Upper lobe of right lung (tissue), 1 donor: ENCODE measurements around the gene YJU2. TPM values are rescaled to one million over a fixed set of nuclear protein-coding genes. Genes with fewer than 3 reads are reported as not detected.
A peak's percentile ranks its signal among the peaks of the same experiment; 100 is the strongest.
"Not testable (repeated sequence)": the region's sequence is repeated elsewhere in the genome, so short reads cannot be mapped to it uniquely, and the experiment has no call there.

Experiments
- ATAC-seq: fragments of 200-7000 bp; cut with Tn5 transposase; one replicate; pipeline ENCODE4 v1.9.1; 2020; ENCODE audit warnings: mild to moderate bottlenecking, moderate library complexity
- DNase-seq: peaks from one replicate; pipeline ENCODE4 v3.0.0-alpha.2; 2020
- H3K27ac ChIP-seq: fragments of 200-600 bp; one replicate; pipeline ENCODE4 v1.8.0; 2022
- H3K27me3 ChIP-seq: fragments of 200-600 bp; one replicate; pipeline ENCODE4 v1.8.0; 2022; ENCODE audit warnings: mild to moderate bottlenecking
- H3K36me3 ChIP-seq: fragments of 200-600 bp; one replicate; pipeline ENCODE4 v1.8.0; 2022
- H3K4me1 ChIP-seq: fragments of 200-600 bp; one replicate; pipeline ENCODE4 v1.8.0; 2022
- H3K4me3 ChIP-seq: fragments of 200-600 bp; one replicate; pipeline ENCODE4 v1.8.0; 2022; ENCODE audit warnings: mild to moderate bottlenecking
- H3K9me3 ChIP-seq: fragments of 200-600 bp; one replicate; pipeline ENCODE4 v1.8.0; 2022
- intact Hi-C: fragments of 100-400 bp; cut with DNase I; formaldehyde crosslinking; loops from one replicate; pipeline ENCODE4 v1.11.0; 2022
- total RNA-seq: library from RNA; stranded (reverse); fragmentation: NEBNext Ultra II Directional; extraction: Animal tissue kit (Norgen Biotek cat#: 25700); gene quantifications from one replicate; pipeline ENCODE4 v1.2.1, GENCODE V29; 2021
- TF ChIP-seq, protein P1 (sequence below): fragments of 200-600 bp; IDR thresholded peaks from one replicate; pipeline ENCODE4 v1.8.0; 2022; ENCODE audit warnings: antibody characterized with exemption
- donor health status: DM: no; HTN: yes; CAD: no; lungs with severe emphysema.

Gene YJU2
- total RNA-seq, 1 donor from 2014 or later = 18.9 TPM

GRCh38 chr19:4241824-4242430 is 5.0 kb upstream of the YJU2 start:
- peaks cover 6% of the 10 kb centered on the region for H3K4me1 ChIP-seq
- intact Hi-C loops = no loop called here
- H3K27ac ChIP-seq = no peak overlapping the region
- ATAC-seq (no peak), DNase-seq (no peak)
- peaks cover 6% of the 10 kb centered on the region for H3K27me3 ChIP-seq
- no peak overlapping the region for H3K4me3 ChIP-seq
- H3K9me3 ChIP-seq = peaks cover 7% of the 10 kb centered on the region
- TF ChIP-seq, protein P1, sequence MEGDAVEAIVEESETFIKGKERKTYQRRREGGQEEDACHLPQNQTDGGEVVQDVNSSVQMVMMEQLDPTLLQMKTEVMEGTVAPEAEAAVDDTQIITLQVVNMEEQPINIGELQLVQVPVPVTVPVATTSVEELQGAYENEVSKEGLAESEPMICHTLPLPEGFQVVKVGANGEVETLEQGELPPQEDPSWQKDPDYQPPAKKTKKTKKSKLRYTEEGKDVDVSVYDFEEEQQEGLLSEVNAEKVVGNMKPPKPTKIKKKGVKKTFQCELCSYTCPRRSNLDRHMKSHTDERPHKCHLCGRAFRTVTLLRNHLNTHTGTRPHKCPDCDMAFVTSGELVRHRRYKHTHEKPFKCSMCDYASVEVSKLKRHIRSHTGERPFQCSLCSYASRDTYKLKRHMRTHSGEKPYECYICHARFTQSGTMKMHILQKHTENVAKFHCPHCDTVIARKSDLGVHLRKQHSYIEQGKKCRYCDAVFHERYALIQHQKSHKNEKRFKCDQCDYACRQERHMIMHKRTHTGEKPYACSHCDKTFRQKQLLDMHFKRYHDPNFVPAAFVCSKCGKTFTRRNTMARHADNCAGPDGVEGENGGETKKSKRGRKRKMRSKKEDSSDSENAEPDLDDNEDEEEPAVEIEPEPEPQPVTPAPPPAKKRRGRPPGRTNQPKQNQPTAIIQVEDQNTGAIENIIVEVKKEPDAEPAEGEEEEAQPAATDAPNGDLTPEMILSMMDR = no peak
- H3K36me3 ChIP-seq = no peaks in the 10 kb centered on the region

GRCh38 chr19:4245938-4246337 is 942 bp upstream of the YJU2 start:
- H3K9me3 ChIP-seq, H3K4me3 ChIP-seq, intact Hi-C loops, H3K27me3 ChIP-seq, DNase-seq, H3K27ac ChIP-seq, ATAC-seq: not testable (repeated sequence)
- peaks cover 11% of the 10 kb centered on the region for H3K4me1 ChIP-seq
- peaks cover 24% of the 10 kb centered on the region for H3K36me3 ChIP-seq

GRCh38 chr19:4256563-4256962 is 9.7 kb downstream of the YJU2 start:
- no peak for ATAC-seq
- Histone ChIP-seq H3K27me3 (no peaks in the 10 kb centered on the region), H3K36me3 (peaks cover 92% of the 10 kb centered on the region), H3K4me1 (no peaks in the 10 kb centered on the region), H3K9me3 (no peaks in the 10 kb centered on the region), H3K27ac (no peak overlapping the region), H3K4me3 (no peak overlapping the region)
- intact Hi-C loops = no loop called here
- TF ChIP-seq, protein P1 = no peak
- DNase-seq = no peak

DNA sequence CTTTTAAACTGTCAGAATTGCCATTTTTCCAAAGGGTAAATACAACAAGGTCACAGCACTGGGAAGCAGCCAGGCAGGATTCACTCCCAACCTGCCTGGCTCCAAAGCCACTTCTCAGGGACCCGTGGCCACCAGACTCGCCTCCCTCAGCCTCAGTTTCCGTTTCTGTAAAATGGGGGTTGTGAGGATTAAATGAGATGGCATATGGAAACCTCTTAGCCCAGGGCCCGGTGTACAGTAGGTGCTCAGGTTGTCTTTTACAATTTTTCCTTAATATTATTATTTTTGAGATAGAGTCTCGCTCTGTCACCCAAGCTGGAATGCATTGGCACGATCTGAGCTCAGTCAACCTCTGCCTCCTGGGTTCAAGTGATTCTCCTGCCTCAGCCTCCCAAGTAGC is 10.1 kb downstream of the YJU2 start:
- H3K4me1 ChIP-seq = no peaks in the 10 kb centered on the region
- H3K36me3 ChIP-seq = peaks cover 92% of the 10 kb centered on the region
- H3K4me3 ChIP-seq = no peak overlapping the region
- H3K9me3 ChIP-seq = no peaks in the 10 kb centered on the region
- H3K27ac ChIP-seq = no peak overlapping the region
- ATAC-seq = no peak
- no peak for DNase-seq
- no peaks in the 10 kb centered on the region for H3K27me3 ChIP-seq
- intact Hi-C loops = no loop called here
- TF ChIP-seq, protein P1 = no peak

GRCh38 chr19:4258181-4258580 is 11.3 kb downstream of the YJU2 start:
- H3K36me3 ChIP-seq = peaks cover 92% of the 10 kb centered on the region
- ATAC-seq = no peak
- DNase-seq = no peak
- no peak overlapping the region for H3K4me3 ChIP-seq
- H3K27me3 ChIP-seq = no peaks in the 10 kb centered on the region
- no peaks in the 10 kb centered on the region for H3K4me1 ChIP-seq
- TF ChIP-seq, protein P1 = no peak
- no peak overlapping the region for H3K27ac ChIP-seq
- intact Hi-C loops = no loop called here
- H3K9me3 ChIP-seq = no peaks in the 10 kb centered on the region

GRCh38 chr19:4260613-4261191 is 13.8 kb downstream of the YJU2 start:
- H3K9me3 ChIP-seq = no peaks in the 10 kb centered on the region
- no peaks in the 10 kb centered on the region for H3K27me3 ChIP-seq
- intact Hi-C loops = no loop called here
- no peak overlapping the region for H3K4me3 ChIP-seq
- peaks cover 88% of the 10 kb centered on the region for H3K36me3 ChIP-seq
- ATAC-seq (peak; percentile 66), DNase-seq (no peak)
- H3K27ac ChIP-seq = no peak overlapping the region
- no peaks in the 10 kb centered on the region for H3K4me1 ChIP-seq
- TF ChIP-seq, protein P1 = no peak
